ENCODE measurements around the gene OR52H1. TPM values are rescaled to one million over a fixed set of nuclear protein-coding genes. Genes with fewer than 3 reads are reported as not detected.
A peak's percentile ranks its signal among the peaks of the same experiment; 100 is the strongest.

The OR52H1 gene
- total and polyA plus RNA-seq, 9 of the 15 experiments (the other 6 are each of a cell fraction or from before 2014, with no cell fraction given) = 0.15 TPM; not detected in 8

GRCh38 chr11:5564259-5565019 lies 16.1 kb upstream of the OR52H1 start (continued):
- no peak for TF ChIP-seq ZBTB40 (IDR thresholded peaks at IDR 0.05)
- TF ChIP-seq ZBTB40 (CRISPR knock-in tag; IDR thresholded peaks at IDR 0.05) = no peak
- TF ChIP-seq MIER1 (IDR thresholded peaks at IDR 0.05; ENCODE audit: low read depth) = no peak
- TF ChIP-seq SMAD4 (CRISPR knock-in tag; conservative IDR thresholded peaks at IDR 0.05) = peak; percentile 57
- TF ChIP-seq ZNF592 (IDR thresholded peaks at IDR 0.05) = peak; percentile 77
- no peak for TF ChIP-seq HSF4 (CRISPR knock-in tag; IDR thresholded peaks at IDR 0.05; ENCODE audit: borderline replicate concordance)
- TF ChIP-seq DIDO1 (tag; IDR thresholded peaks at IDR 0.05; ENCODE audit: low read depth) = no peak
- TF ChIP-seq CEBPG (CRISPR knock-in tag; IDR thresholded peaks at IDR 0.05) = no peak
- peak; percentile 55 to 71; a peak in 3 of 4 replicates for TF ChIP-seq CEBPG (tag; conservative IDR thresholded peaks at IDR 0.05 in 1 of 2, IDR thresholded peaks at IDR 0.05 in 1 of 2)
